ENCODE results near the gene PPP2R2D.

- TF ChIP-seq CTCF (IDR thresholded peaks at IDR 0.05) (no peak), ZFX (IDR thresholded peaks at IDR 0.05; ENCODE audit: borderline replicate concordance) (no peak)
Observed at GRCh38 chr10:131970946-131971345, 70.1 kb downstream of the PPP2R2D start.

Measured in 22Rv1 (cell line).